Ovary (tissue), 3 donors: Measurements from ENCODE around the gene SMAP2.

ENCODE experiments used
- CTCF ChIP-seq, 3 donors: fragments of 450-650 bp in 2 of 3; fragments of 200-600 bp in 1 of 3; IDR thresholded peaks; one replicate each; pipeline versions ENCODE4 v1.5.1 to v1.8.0; 2016 to 2022; ENCODE audit warnings: antibody characterized with exemption in 3 of 3, mild to moderate bottlenecking in 1 of 3
- EP300 ChIP-seq: sonication (generic); formaldehyde crosslinking; IDR thresholded peaks from one replicate; pipeline ENCODE4 v1.6.1; 2017; ENCODE audit warnings: antibody characterized with exemption
- POLR2A ChIP-seq: fragments of 450-650 bp; IDR thresholded peaks from one replicate; pipeline ENCODE4 v1.6.1; 2017; ENCODE audit warnings: antibody characterized with exemption, mild to moderate bottlenecking, moderate library complexity
- donor health status: DM: no; HTN: no; CAD: no.

- TF ChIP-seq CTCF (IDR thresholded peaks at IDR 0.05) (no peak), EP300 (no peak), POLR2A (no peak)
These were observed 1.7 kb upstream of the SMAP2 start for GRCh38 chr1:40371707-40372258.
